GM12801 (cell line): Measurements from ENCODE around the gene SP110.

Source experiments
- CTCF ChIP-seq: IDR thresholded peaks from one replicate; pipeline ENCODE4 v1.5.1; 2011; ENCODE audit warnings: control low read depth; ENCODE audit not compliant: insufficient read length; ENCODE audit errors: extremely low read depth

The SP110 gene

GRCh38 chr2:230162981-230163380 lies 56.8 kb downstream of the SP110 start:
- no peak for TF ChIP-seq CTCF

GRCh38 chr2:230161184-230161583 lies 58.6 kb downstream of the SP110 start:
- no peak for TF ChIP-seq CTCF

GRCh38 chr2:230160112-230160660 lies 59.6 kb downstream of the SP110 start:
- no peak for TF ChIP-seq CTCF

- TF ChIP-seq CTCF: no peak
Measured at GRCh38 chr2:230158468-230158867, 61.3 kb downstream of the SP110 start.

GRCh38 chr2:230156782-230157699 lies 62.7 kb downstream of the SP110 start:
- no peak for TF ChIP-seq CTCF

GRCh38 chr2:230155359-230155758 lies 64.4 kb downstream of the SP110 start:
- TF ChIP-seq CTCF: no peak

GRCh38 chr2:230153390-230153976 lies 66.3 kb downstream of the SP110 start:
- TF ChIP-seq CTCF: no peak
